Esophagus muscularis mucosa (tissue), 4 donors: Measurements from ENCODE around the gene ID3. TPM values are rescaled to one million over a fixed set of nuclear protein-coding genes. Genes with fewer than 3 reads are reported as not detected.

Source experiments
- DNase-seq: peaks from one replicate; pipeline ENCODE4 v3.0.0-alpha.2; 2017; ENCODE audit errors: extremely low spot score
- H3K27ac ChIP-seq, 4 donors: fragments of 200-600 bp; sonication (generic); replicated peaks in 1 of 4; 1 replicate in 3 of 4; 2 replicates in 1 of 4; pipeline ENCODE4 v1.5.1; 2016 to 2019; ENCODE audit warnings: mild to moderate bottlenecking in 1 of 4
- H3K27me3 ChIP-seq, 4 donors: fragments of 200-600 bp; sonication (generic); one replicate each; pipeline versions ENCODE4 v1.5.1 to v1.6.0; 2016 to 2019
- H3K36me3 ChIP-seq, 4 donors: fragments of 200-600 bp; sonication (generic); one replicate each; pipeline ENCODE4 v1.5.1; 2016 to 2019
- H3K4me1 ChIP-seq, 4 donors: fragments of 200-600 bp; sonication (generic); one replicate each; pipeline ENCODE4 v1.5.1; 2016 to 2019
- H3K4me3 ChIP-seq, 4 donors: fragments of 200-600 bp; sonication (generic); 1 replicate in 2 of 4; 2 replicates in 2 of 4; pipeline ENCODE4 v1.5.1; 2016 to 2019; ENCODE audit warnings: mild to moderate bottlenecking in 4 of 4, moderate library complexity in 1 of 4
- H3K9me3 ChIP-seq, 4 donors: fragments of 200-600 bp; sonication (generic); 1 replicate in 3 of 4; 2 replicates in 1 of 4; pipeline ENCODE4 v1.5.1; 2016 to 2019
- CTCF ChIP-seq, 3 experiments: fragments of 200-600 bp in 2 of 3; fragments of 450-650 bp in 1 of 3; sonication (generic) in 2 of 3; IDR thresholded peaks; one replicate each; pipeline ENCODE4 v1.5.1; 2017 to 2019; ENCODE audit warnings: antibody characterized with exemption in 3 of 3, mild to moderate bottlenecking in 2 of 3, moderate library complexity in 1 of 3
- EP300 ChIP-seq: sonication (generic); formaldehyde crosslinking; IDR thresholded peaks from one replicate; pipeline ENCODE4 v1.6.1; 2017; ENCODE audit warnings: antibody characterized with exemption
- POLR2A ChIP-seq: fragments of 450-650 bp; IDR thresholded peaks from one replicate; pipeline ENCODE4 v1.6.1; 2017; ENCODE audit warnings: antibody characterized with exemption, moderate library complexity, mild to moderate bottlenecking, low read depth
- POLR2AphosphoS5 ChIP-seq, 2 donors: sonication (generic); formaldehyde crosslinking; IDR thresholded peaks; one replicate each; pipeline ENCODE4 v1.6.1; 2017; ENCODE audit warnings: antibody characterized with exemption in 2 of 2
- WGBS: methylation state at CpG from one replicate; pipeline ENCODE4 v1.1.5; 2018; 5-methylcytosine and 5-hydroxymethylcytosine counted together
- intact Hi-C: fragments of 100-400 bp; cut with DNase I; formaldehyde crosslinking; loops from one replicate; pipeline ENCODE4 v1.15.1; 2023
- total RNA-seq, 4 donors: library from RNA; depleted of rRNA; stranded (reverse); fragments of >200 nt; gene quantifications; one replicate each; pipeline versions ENCODE4 v1.1.0 to v1.2.1, GENCODE V29; 2016

ID3 gene
- total RNA-seq, 4 donors from 2014 or later: 75.2 to 352 (median 274) TPM

GRCh38 chr1:23529146-23530086 lies 29.9 kb downstream of the ID3 start:
- Histone ChIP-seq H3K27ac (no peak overlapping the region), H3K4me3 (no peak overlapping the region), H3K27me3 (peaks cover 0 to 52% (median 0%) of the 10 kb centered on the region in 4 donors), H3K9me3 (no peaks in the 10 kb centered on the region), H3K36me3 (no peaks in the 10 kb centered on the region), H3K4me1 (peaks cover 18 to 42% (median 32%) of the 10 kb centered on the region in 4 donors)
- DNase-seq: no peak
- no peak for TF ChIP-seq EP300
- TF ChIP-seq CTCF (IDR thresholded peaks at IDR 0.05): no peak
- no peak for TF ChIP-seq POLR2AphosphoS5 (IDR thresholded peaks at IDR 0.05)
- no peak for TF ChIP-seq POLR2A
- intact Hi-C loops: loop anchor here (10.0 kb wide), 1 partner anchor 185 kb away; the partner anchor contains the start of gene HNRNPR
- 72% methylated on average over 5 of the region's 8 CpGs for WGBS

- peaks cover 0 to 52% (median 0%) of the 10 kb centered on the region in 4 donors for H3K27me3 ChIP-seq
- intact Hi-C loops: no loop called here
- no peak overlapping the region for H3K27ac ChIP-seq
Measured at GRCh38 chr1:23528250-23528978, 30.9 kb downstream of the ID3 start.

GRCh38 chr1:23527900-23528249 lies 31.4 kb downstream of the ID3 start:
- no peak for TF ChIP-seq POLR2AphosphoS5 (IDR thresholded peaks at IDR 0.05)
- no peak for TF ChIP-seq CTCF (IDR thresholded peaks at IDR 0.05)
- no peak for TF ChIP-seq EP300
- TF ChIP-seq POLR2A: no peak
- no peaks in the 10 kb centered on the region for H3K36me3 ChIP-seq
- WGBS: 85% methylated on average over 6 of the region's 6 CpGs
- no peak overlapping the region for H3K27ac ChIP-seq
- H3K27me3 ChIP-seq: peaks cover 0 to 52% (median 0%) of the 10 kb centered on the region in 4 donors
- H3K4me1 ChIP-seq: peaks cover 18 to 42% (median 32%) of the 10 kb centered on the region in 4 donors
- H3K9me3 ChIP-seq: no peaks in the 10 kb centered on the region
- H3K4me3 ChIP-seq: no peak overlapping the region
- no peak for DNase-seq
- intact Hi-C loops: no loop called here

More at GRCh38 chr1:23528250-23528978, 30.9 kb downstream of the ID3 start:
- Histone ChIP-seq H3K9me3 (no peaks in the 10 kb centered on the region), H3K4me3 (no peak overlapping the region), H3K36me3 (no peaks in the 10 kb centered on the region), H3K4me1 (peaks cover 18 to 42% (median 32%) of the 10 kb centered on the region in 4 donors)
- no peak for TF ChIP-seq POLR2A
- TF ChIP-seq POLR2AphosphoS5 (IDR thresholded peaks at IDR 0.05): no peak
- no peak for TF ChIP-seq CTCF (IDR thresholded peaks at IDR 0.05)
- TF ChIP-seq EP300: no peak
- DNase-seq: peak; percentile 94
- 36% methylated on average over 9 of the region's 9 CpGs for WGBS

GRCh38 chr1:23527366-23527765 lies 31.9 kb downstream of the ID3 start:
- TF ChIP-seq POLR2A (no peak), EP300 (no peak), POLR2AphosphoS5 (IDR thresholded peaks at IDR 0.05) (no peak), CTCF (IDR thresholded peaks at IDR 0.05) (no peak)
- DNase-seq: no peak
- 87% methylated on average over 7 of the region's 7 CpGs for WGBS
- Histone ChIP-seq H3K36me3 (no peaks in the 10 kb centered on the region), H3K4me3 (no peak overlapping the region), H3K9me3 (no peaks in the 10 kb centered on the region), H3K27me3 (peaks cover 0 to 52% (median 0%) of the 10 kb centered on the region in 4 donors), H3K4me1 (peaks cover 18 to 42% (median 32%) of the 10 kb centered on the region in 4 donors), H3K27ac (no peak overlapping the region)
- intact Hi-C loops: no loop called here
